GM12878 (cell line): ENCODE results near the gene GOLIM4. TPM values are rescaled to one million over a fixed set of nuclear protein-coding genes. Genes with fewer than 3 reads are reported as not detected.
A peak's percentile ranks its signal among the peaks of the same experiment; 100 is the strongest.

Source experiments
- CREM ChIP-seq: IDR thresholded peaks from 2 replicates; pipeline ENCODE4 v1.6.1; 2014; ENCODE audit warnings: antibody characterized with exemption, low read depth
- FOS ChIP-seq: IDR thresholded peaks from 3 replicates; pipeline ENCODE4 v1.6.1; 2011; ENCODE audit warnings: borderline replicate concordance; ENCODE audit not compliant: insufficient read length; ENCODE audit errors: extremely low read depth
- HCFC1 ChIP-seq: fragments of 150-350 bp; IDR thresholded peaks from 2 replicates; pipeline ENCODE4 v1.6.1; 2014; ENCODE audit warnings: low read length
- HSF1 ChIP-seq: fragments of 150-350 bp; IDR thresholded peaks from 2 replicates; pipeline ENCODE4 v1.6.1; 2014; ENCODE audit warnings: mild to moderate bottlenecking, low read depth, low read length
- MAX ChIP-seq: IDR thresholded peaks from 2 replicates; pipeline ENCODE4 v1.6.1; 2012; ENCODE audit warnings: low read depth, low read length, improper control_type of control experiment
- MLLT1 ChIP-seq: fragments of 450-650 bp; IDR thresholded peaks from 2 replicates; pipeline ENCODE4 v1.6.1; 2016; ENCODE audit warnings: mild to moderate bottlenecking
- NBN ChIP-seq: fragments of 450-650 bp; IDR thresholded peaks from 2 replicates; pipeline ENCODE4 v1.6.1; 2016
- NFIC ChIP-seq: IDR thresholded peaks from 2 replicates; pipeline ENCODE4 v1.6.1; 2012; ENCODE audit warnings: low read depth, mild to moderate bottlenecking, inconsistent platforms, low read length, moderate library complexity
- PBX3 ChIP-seq: IDR thresholded peaks from 2 replicates; pipeline ENCODE4 v1.6.1; 2011; ENCODE audit warnings: mild to moderate bottlenecking, low read depth, low read length, moderate library complexity; ENCODE audit not compliant: insufficient replicate concordance
- SREBF2 ChIP-seq: IDR thresholded peaks from 2 replicates; pipeline ENCODE4 v1.6.1; 2012; ENCODE audit warnings: mild to moderate bottlenecking, low read length
- SUPT20H ChIP-seq: IDR thresholded peaks from 2 replicates; pipeline ENCODE4 v1.6.1; 2011; ENCODE audit warnings: low read depth, mild to moderate bottlenecking, low read length, moderate library complexity, borderline replicate concordance; ENCODE audit not compliant: control insufficient read depth
- ZNF24 ChIP-seq: fragments of 450-650 bp; IDR thresholded peaks from 2 replicates; pipeline ENCODE4 v1.6.1; 2017; ENCODE audit warnings: antibody characterized with exemption, mild to moderate bottlenecking
- ZZZ3 ChIP-seq: IDR thresholded peaks from 2 replicates; pipeline ENCODE4 v1.6.1; 2011; ENCODE audit warnings: low read depth; ENCODE audit not compliant: control insufficient read depth, insufficient read length
- polyA plus RNA-seq, 11 experiments: library from polyadenylated mRNA; depleted of rRNA in 4 of 11; unstranded in 6 of 11; stranded (reverse) in 5 of 11; fragments of >200 nt; fragmentation: Nextera tagmentation in 4 of 11; fragmentation: Illumina TruSeq in 1 of 11; extraction: Ambion mirVana in 4 of 11; extraction: Trizol in 1 of 11; gene quantifications; 1 replicate in 1 of 11; 2 replicates in 10 of 11; pipeline versions ENCODE4 v1.2.1 to v1.2.3, GENCODE V29; 2011 to 2016; ENCODE audit warnings: inconsistent platforms in 2 of 11, missing spikeins in 2 of 11, low read depth in 1 of 11
- total RNA-seq, 4 experiments: library from RNA; depleted of rRNA in 3 of 4; stranded (reverse); fragments of >200 nt in 3 of 4; fragmentation: Illumina TruSeq in 1 of 4; extraction: Trizol in 1 of 4; gene quantifications; 2 replicates each; pipeline versions ENCODE4 v1.2.1 to v1.2.3, GENCODE V29; 2013 to 2021

Gene GOLIM4
- total and polyA plus RNA-seq, 10 of the 15 experiments (the other 5 are each of a cell fraction or from before 2014, with no cell fraction given), result 11.1 to 32.4 (median 19.3) TPM

GRCh38 chr3:168096210-168096652 is 507 bp upstream of the GOLIM4 start (continued):
- TF ChIP-seq PBX3, result no peak
- no peak for TF ChIP-seq SREBF2
- no peak for TF ChIP-seq ZZZ3
- TF ChIP-seq CREM, result no peak
- TF ChIP-seq ZNF24, result no peak
- no peak; the same call in 1 of the 2 replicates for TF ChIP-seq MAX
- peak; percentile 66; the same call in 1 of the 2 replicates for TF ChIP-seq NBN
- TF ChIP-seq HSF1, result no peak
- no peak for TF ChIP-seq SUPT20H
- no peak for TF ChIP-seq NFIC
- no peak for TF ChIP-seq MLLT1
- TF ChIP-seq FOS, result no peak
- no peak for TF ChIP-seq HCFC1
